Upper lobe of left lung (tissue), 6 donors: ENCODE measurements around the gene USP6NL. TPM values are rescaled to one million over a fixed set of nuclear protein-coding genes. Genes with fewer than 3 reads are reported as not detected.

Source experiments
- ATAC-seq, 2 donors: fragments of 200-7000 bp; cut with Tn5 transposase; one replicate each; pipeline ENCODE4 v1.9.1; 2022; ENCODE audit warnings: mild to moderate bottlenecking in 2 of 2, moderate library complexity in 2 of 2; ENCODE audit not compliant: low FRiP score in 2 of 2
- DNase-seq, 2 donors: peaks; one replicate each; pipeline ENCODE4 v3.0.0-alpha.2; 2019 to 2020
- H3K27ac ChIP-seq, 4 donors: fragments of 200-600 bp; sonication (generic); one replicate each; pipeline ENCODE4 v1.5.1; 2016 to 2019
- H3K27me3 ChIP-seq, 4 donors: fragments of 200-600 bp; sonication (generic); one replicate each; pipeline ENCODE4 v1.5.1; 2017 to 2019
- H3K36me3 ChIP-seq, 4 donors: fragments of 200-600 bp; sonication (generic); one replicate each; pipeline ENCODE4 v1.5.1; 2016 to 2019
- H3K4me1 ChIP-seq, 4 donors: fragments of 200-600 bp; sonication (generic); one replicate each; pipeline ENCODE4 v1.5.1; 2018 to 2019
- H3K4me3 ChIP-seq, 4 donors: fragments of 200-600 bp; sonication (generic); one replicate each; pipeline ENCODE4 v1.5.1; 2017 to 2019; ENCODE audit warnings: mild to moderate bottlenecking in 2 of 4, moderate library complexity in 1 of 4
- H3K9me3 ChIP-seq, 4 donors: fragments of 200-600 bp; sonication (generic); one replicate each; pipeline ENCODE4 v1.5.1; 2018 to 2019
- EP300 ChIP-seq, 4 donors: sonication (generic); formaldehyde crosslinking; IDR thresholded peaks; one replicate each; pipeline ENCODE4 v1.5.1; 2017; ENCODE audit warnings: antibody characterized with exemption in 4 of 4, control low read depth in 2 of 4
- POLR2A ChIP-seq, 4 donors: fragments of 450-650 bp; IDR thresholded peaks; one replicate each; pipeline ENCODE4 v1.5.1; 2016 to 2017; ENCODE audit warnings: antibody characterized with exemption in 4 of 4, mild to moderate bottlenecking in 2 of 4
- POLR2AphosphoS5 ChIP-seq, 2 donors: sonication (generic); formaldehyde crosslinking; IDR thresholded peaks; one replicate each; pipeline ENCODE4 v1.5.1; 2017; ENCODE audit warnings: antibody characterized with exemption in 2 of 2
- whole genome bisulfite sequencing, 2 donors: methylation state at CpG; one replicate each; pipeline ENCODE4 v1.1.5; 2017 to 2018; 5-methylcytosine and 5-hydroxymethylcytosine counted together
- total RNA-seq, 6 donors: library from RNA; depleted of rRNA in 4 of 6; stranded (reverse); fragments of >200 nt in 4 of 6; gene quantifications; one replicate each; pipeline versions ENCODE4 v1.1.0 to v1.2.1, GENCODE V29; 2016 to 2021
- TF ChIP-seq, protein P1 (sequence below), 6 experiments: fragments of 450-650 bp in 4 of 6; fragments of 200-600 bp in 2 of 6; sonication (generic) in 2 of 6; IDR thresholded peaks; one replicate each; pipeline ENCODE4 v1.5.1; 2016 to 2019; ENCODE audit warnings: antibody characterized with exemption in 6 of 6
- donor health status: DM: no; HTN: no; CAD: no; lungs with moderate emphysema.
- donor health status: DM: no; HTN: yes; CAD: no; lungs with severe emphysema.

USP6NL gene
- total RNA-seq, 6 donors from 2014 or later, result 16.4 to 28.6 (median 21.8) TPM

GRCh38 chr10:11653758-11654471 is 42.5 kb upstream of the USP6NL start:
- TF ChIP-seq EP300 (IDR thresholded peaks at IDR 0.05) (no peak), POLR2AphosphoS5 (IDR thresholded peaks at IDR 0.05) (no peak), POLR2A (IDR thresholded peaks at IDR 0.05) (no peak)
- TF ChIP-seq, protein P1, sequence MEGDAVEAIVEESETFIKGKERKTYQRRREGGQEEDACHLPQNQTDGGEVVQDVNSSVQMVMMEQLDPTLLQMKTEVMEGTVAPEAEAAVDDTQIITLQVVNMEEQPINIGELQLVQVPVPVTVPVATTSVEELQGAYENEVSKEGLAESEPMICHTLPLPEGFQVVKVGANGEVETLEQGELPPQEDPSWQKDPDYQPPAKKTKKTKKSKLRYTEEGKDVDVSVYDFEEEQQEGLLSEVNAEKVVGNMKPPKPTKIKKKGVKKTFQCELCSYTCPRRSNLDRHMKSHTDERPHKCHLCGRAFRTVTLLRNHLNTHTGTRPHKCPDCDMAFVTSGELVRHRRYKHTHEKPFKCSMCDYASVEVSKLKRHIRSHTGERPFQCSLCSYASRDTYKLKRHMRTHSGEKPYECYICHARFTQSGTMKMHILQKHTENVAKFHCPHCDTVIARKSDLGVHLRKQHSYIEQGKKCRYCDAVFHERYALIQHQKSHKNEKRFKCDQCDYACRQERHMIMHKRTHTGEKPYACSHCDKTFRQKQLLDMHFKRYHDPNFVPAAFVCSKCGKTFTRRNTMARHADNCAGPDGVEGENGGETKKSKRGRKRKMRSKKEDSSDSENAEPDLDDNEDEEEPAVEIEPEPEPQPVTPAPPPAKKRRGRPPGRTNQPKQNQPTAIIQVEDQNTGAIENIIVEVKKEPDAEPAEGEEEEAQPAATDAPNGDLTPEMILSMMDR (IDR thresholded peaks at IDR 0.05), result no peak
- peaks cover 0 to 4% (median 0%) of the 10 kb centered on the region in 4 donors for H3K4me1 ChIP-seq
- H3K4me3 ChIP-seq, result no peak overlapping the region
- ATAC-seq (no peak), DNase-seq (no peak)
- WGBS, 2 donors, result 82 to 92% methylated on average over 8 of the region's 8 CpGs
- no peaks in the 10 kb centered on the region for H3K36me3 ChIP-seq
- H3K9me3 ChIP-seq, result no peaks in the 10 kb centered on the region
- H3K27ac ChIP-seq, result no peak overlapping the region
- H3K27me3 ChIP-seq, result no peaks in the 10 kb centered on the region

DNA sequence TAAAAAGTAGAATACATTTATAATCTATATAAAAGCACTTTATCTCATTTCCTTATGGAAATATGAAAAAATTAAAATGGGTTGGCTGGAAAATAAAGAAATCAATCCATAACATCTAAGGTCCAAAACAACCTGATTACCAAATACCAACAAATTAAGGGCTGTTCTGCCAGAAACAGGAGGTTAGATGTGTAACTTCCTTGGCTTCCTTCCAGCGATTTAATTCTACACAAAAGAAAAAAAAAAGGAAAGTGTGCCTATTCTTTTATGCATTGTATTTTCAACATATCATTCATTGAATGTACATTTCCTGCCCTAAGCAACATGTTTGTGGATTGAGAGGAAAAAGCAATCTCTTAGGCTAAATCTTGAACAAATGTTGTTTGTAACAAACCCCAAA is 36.2 kb upstream of the USP6NL start:
- Histone ChIP-seq H3K4me3 (no peak overlapping the region), H3K27ac (no peak overlapping the region), H3K9me3 (no peaks in the 10 kb centered on the region), H3K4me1 (no peaks in the 10 kb centered on the region), H3K27me3 (no peaks in the 10 kb centered on the region), H3K36me3 (no peaks in the 10 kb centered on the region)
- ATAC-seq (no peak), DNase-seq (no peak)
- 36 to 39% methylated on average over 1 of the region's 1 CpG for WGBS, 2 donors
- TF ChIP-seq, protein P1 (IDR thresholded peaks at IDR 0.05), result no peak
- TF ChIP-seq POLR2A (IDR thresholded peaks at IDR 0.05) (no peak), EP300 (IDR thresholded peaks at IDR 0.05) (no peak), POLR2AphosphoS5 (IDR thresholded peaks at IDR 0.05) (no peak)

- no peak for DNase-seq
- no peak for ATAC-seq
- 75 to 93% methylated on average over 9 of the region's 9 CpGs for WGBS, 2 donors
- Histone ChIP-seq H3K4me3 (no peak overlapping the region), H3K4me1 (no peaks in the 10 kb centered on the region), H3K27ac (no peak overlapping the region), H3K9me3 (no peaks in the 10 kb centered on the region), H3K27me3 (no peaks in the 10 kb centered on the region), H3K36me3 (no peaks in the 10 kb centered on the region)
- TF ChIP-seq POLR2AphosphoS5 (IDR thresholded peaks at IDR 0.05), result no peak
- no peak for TF ChIP-seq POLR2A (IDR thresholded peaks at IDR 0.05)
- no peak for TF ChIP-seq EP300 (IDR thresholded peaks at IDR 0.05)
- TF ChIP-seq, protein P1 (IDR thresholded peaks at IDR 0.05), result no peak
Observed at GRCh38 chr10:11646450-11646849, 35.0 kb upstream of the USP6NL start.

DNA sequence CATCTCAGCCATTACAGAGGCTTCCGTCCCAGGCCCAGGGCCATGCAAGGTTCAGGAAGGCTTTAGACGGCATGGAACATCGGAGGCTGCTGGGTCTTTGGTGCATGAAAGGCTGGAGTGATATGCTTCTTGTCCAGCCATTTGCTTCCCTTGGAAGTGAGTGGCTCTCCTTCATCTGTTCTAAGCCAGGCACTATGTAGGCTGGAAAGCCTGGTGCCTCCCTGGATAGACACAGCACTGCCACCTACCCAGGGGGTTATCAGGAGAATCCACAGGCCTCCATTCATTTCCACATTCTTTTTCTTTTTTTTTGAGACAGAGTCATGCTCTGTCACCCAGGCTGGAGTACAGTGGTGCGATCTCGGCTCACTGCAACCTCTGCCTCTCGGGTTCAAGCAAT is 31.6 kb upstream of the USP6NL start:
- peaks cover 0 to 12% (median 0%) of the 10 kb centered on the region in 4 donors for H3K4me1 ChIP-seq
- no peak overlapping the region for H3K27ac ChIP-seq
- ATAC-seq, result no peak
- H3K27me3 ChIP-seq, result no peaks in the 10 kb centered on the region
- TF ChIP-seq EP300 (IDR thresholded peaks at IDR 0.05) (no peak), POLR2A (IDR thresholded peaks at IDR 0.05) (no peak), POLR2AphosphoS5 (IDR thresholded peaks at IDR 0.05) (no peak)
- TF ChIP-seq, protein P1 (IDR thresholded peaks at IDR 0.05), result no peak
- DNase-seq, result no peak
- no peaks in the 10 kb centered on the region for H3K36me3 ChIP-seq
- no peak overlapping the region for H3K4me3 ChIP-seq
- WGBS, 2 donors, result 93 to 96% methylated on average over 6 of the region's 6 CpGs
- no peaks in the 10 kb centered on the region for H3K9me3 ChIP-seq

DNA sequence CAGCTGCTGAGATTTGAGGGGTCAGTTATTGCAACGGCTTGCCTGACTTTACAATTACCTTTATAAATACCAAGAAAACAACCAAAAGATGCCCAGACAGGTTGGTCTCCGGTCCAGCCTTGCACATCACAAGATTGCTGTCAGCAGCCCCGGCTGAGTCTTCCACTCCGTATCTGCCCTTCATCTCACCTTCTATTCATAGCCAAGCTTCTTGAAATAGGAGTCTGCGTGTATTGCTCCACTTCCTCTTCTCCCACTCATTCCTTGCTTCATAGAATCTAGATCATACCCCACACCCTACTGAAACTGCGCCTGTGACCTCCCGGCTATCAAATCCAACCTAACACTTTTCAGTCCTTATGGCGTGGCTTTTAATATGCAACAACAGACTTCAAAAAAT is 31.1 kb upstream of the USP6NL start:
- Histone ChIP-seq H3K4me3 (no peak overlapping the region), H3K27me3 (no peaks in the 10 kb centered on the region), H3K4me1 (peaks cover 0 to 12% (median 0%) of the 10 kb centered on the region in 4 donors), H3K36me3 (no peaks in the 10 kb centered on the region), H3K9me3 (no peaks in the 10 kb centered on the region), H3K27ac (no peak overlapping the region)
- TF ChIP-seq POLR2A (IDR thresholded peaks at IDR 0.05) (no peak), POLR2AphosphoS5 (IDR thresholded peaks at IDR 0.05) (no peak), EP300 (IDR thresholded peaks at IDR 0.05) (no peak)
- TF ChIP-seq, protein P1 (IDR thresholded peaks at IDR 0.05), result no peak
- DNase-seq (no peak), ATAC-seq (peak in 1 of 2 donors; percentile 53)
- 68 to 82% methylated on average over 8 of the region's 8 CpGs for WGBS, 2 donors
